ENCODE data around the gene SPOCK1.
"Not testable (repeated sequence)": the region's sequence is repeated elsewhere in the genome, so short reads cannot be mapped to it uniquely, and the experiment has no call there.

SPOCK1 gene

GRCh38 chr5:137393196-137393993, 105.7 kb downstream of the SPOCK1 start:
- no peak for DNase-seq

DNA sequence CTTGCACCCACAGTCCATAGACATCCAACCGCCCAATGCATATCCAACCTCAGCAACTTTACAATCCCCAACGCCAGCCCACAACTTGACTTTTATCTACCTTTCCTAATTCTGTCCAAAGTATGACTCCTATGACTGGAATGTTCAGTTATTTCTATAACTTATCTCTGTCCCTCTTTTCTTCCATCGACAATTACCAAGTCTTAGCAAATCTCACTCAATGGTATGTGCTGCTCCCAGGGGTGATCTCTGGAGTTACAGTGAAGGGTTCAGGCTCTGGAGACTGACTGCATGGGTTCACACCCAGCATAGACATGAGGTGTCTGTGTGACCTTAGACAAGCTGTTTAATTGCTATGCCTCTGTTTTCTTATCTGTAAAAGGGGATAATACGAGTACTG, 106.9 kb downstream of the SPOCK1 start:
- no peak for DNase-seq

- not testable (repeated sequence) for DNase-seq
Observed at GRCh38 chr5:137391044-137391443, 108.1 kb downstream of the SPOCK1 start.

DNA sequence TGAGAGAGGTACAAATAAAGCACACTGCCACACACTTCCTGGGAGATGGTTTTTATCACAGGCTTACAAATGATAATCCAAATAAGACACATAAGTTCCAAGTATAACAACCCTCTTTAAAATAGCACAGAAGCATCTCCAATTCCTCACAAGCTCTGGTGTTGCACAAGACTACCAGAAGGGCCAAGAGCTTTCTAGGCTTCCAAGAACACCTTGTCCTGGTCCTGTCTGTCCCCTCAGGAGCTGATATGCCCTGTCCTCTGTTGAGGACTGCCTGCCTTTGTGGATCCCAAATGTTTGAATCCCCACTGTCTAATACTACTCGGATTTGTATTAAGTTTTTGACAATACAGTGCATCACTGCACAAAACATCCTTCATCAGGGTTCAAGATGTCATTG, 110.1 kb downstream of the SPOCK1 start:
- DNase-seq = no peak

DNA sequence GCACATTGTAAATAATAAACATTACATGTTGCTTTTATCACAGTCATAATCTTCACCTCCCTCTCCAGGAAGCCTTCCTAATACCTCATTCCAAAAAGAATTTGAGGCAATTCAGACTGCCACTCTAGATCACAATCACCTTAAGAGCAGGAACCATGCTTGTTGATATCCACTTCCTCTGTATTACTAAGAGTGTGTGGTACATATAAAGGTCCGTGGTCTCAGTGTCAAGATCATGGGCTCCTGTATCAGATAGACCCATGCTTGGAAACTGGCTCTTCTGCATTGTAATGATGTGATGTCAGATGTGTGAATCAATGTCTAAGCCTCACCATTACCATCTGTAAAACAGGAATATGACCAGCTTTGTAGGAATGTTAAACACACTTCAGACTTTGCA, 114.1 kb downstream of the SPOCK1 start:
- DNase-seq = no peak

DNA sequence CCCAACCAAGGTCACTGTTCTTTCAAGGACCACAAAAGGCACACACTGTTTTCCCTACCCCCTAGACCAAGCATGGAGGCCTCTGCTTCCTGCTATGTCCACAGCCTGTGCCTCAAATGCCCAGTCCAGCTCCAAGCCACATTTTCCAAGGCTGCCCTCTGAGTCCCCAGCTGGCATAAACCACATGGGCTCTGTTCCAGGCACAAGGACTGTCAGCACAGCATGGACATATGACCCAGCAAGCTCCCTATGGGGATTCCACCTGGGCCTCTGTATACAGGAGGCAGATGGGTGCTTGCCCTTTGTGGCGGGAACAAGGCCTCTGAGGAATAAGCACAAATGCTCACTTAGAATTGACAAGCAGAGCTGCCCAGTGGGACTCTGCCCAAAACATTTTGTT, 115.2 kb downstream of the SPOCK1 start:
- no peak for DNase-seq

- no peak for DNase-seq
Observed at GRCh38 chr5:137381555-137381954, 117.6 kb downstream of the SPOCK1 start.

- no peak for DNase-seq
Observed at GRCh38 chr5:137379555-137380286, 119.4 kb downstream of the SPOCK1 start.

DNA sequence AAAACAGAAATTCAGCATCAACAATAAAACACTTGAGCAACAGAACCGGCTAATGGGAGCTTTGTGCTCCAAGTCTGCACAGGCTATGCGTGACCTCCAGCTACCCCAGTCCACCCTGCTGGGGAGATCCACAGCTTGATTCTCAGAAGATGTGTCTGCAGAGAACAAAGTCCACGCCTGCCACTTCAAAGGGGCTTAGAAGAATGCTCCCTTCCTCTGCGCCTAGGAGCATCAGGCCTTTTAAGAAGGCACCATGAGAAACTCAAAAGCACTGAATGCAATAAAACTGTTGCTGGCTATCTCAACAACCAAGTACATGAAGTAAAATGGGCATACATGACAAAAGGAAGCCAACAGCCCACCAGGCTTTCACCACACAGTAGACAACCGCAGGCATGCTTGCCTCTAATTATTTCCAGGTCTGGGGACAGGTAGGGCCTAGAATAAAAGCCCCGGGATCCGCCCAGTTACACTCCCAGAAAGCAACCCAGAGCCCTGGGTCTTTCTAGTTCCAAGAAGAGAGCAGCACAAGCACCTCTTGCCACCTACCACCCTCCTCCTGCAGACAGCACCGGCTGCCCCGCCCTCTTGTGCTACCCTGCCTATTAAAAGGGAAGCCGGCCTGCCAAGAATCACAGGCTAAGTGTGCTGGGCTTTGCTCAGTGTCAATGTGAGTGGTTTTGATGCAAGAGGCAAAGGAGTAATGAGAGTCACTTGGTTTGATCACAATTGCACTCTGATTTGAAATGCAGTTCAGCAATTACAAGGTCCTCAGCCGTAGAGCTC, 123.2 kb downstream of the SPOCK1 start:
- DNase-seq = no peak

- DNase-seq = no peak
Observed at GRCh38 chr5:137374110-137374714, 124.9 kb downstream of the SPOCK1 start.

GRCh38 chr5:137372773-137373160, 126.4 kb downstream of the SPOCK1 start:
- no peak for DNase-seq

DNA sequence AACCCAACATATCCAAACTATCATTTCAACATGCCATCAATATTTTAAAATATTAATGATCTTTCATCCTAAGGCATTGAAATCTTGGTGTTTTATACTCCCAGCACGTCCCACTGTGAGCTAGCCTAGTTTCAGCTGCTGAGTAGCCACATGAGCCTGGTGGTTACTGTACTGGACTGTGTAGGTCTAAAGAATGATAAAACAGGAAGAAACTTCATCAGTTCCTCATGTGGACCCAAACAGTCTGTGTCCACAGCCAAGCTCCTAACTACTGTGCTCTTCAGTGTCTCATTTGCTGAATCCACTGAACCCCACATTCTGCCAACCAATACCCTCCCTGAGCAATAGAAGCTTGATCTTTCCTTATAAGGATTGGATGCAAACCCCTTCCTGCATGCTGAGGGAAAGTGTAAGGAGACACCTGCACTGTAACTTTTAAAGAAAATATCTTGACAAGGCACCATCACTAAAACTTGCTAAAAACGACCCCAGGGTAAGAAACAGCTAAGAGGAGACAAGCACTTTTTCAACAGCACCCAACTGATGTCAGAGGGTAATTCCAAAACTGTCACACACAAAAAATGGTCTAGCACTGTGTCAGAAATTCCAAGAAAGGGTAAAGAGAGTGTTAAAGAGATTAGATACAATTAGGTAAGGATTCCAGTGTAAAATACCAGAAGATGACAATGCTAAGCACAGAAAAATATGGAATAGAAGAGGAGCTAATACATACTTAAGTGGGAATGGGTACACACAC, 126.9 kb downstream of the SPOCK1 start:
- DNase-seq = no peak

GRCh38 chr5:137370096-137371071, 128.7 kb downstream of the SPOCK1 start:
- no peak for DNase-seq

DNA sequence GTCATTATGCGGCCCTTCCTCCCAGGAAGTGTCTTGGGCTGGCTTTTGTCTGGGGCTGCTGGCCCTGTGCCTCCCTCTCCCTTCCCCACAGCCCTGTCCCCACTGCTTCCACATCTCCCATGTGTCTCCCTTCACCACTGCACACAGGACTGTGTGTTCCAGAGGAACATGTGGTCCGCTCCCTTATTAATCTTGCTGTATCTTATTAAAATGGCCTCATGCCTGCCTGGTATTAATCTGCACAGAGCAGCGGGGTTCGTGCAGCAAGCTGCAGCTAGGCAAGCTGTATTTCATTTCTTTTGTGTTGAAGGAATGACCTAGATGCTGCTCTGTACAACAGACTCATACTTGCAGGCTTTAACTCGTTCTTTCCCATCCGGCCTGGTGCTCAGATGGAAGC, 130.5 kb downstream of the SPOCK1 start:
- DNase-seq = no peak

DNA sequence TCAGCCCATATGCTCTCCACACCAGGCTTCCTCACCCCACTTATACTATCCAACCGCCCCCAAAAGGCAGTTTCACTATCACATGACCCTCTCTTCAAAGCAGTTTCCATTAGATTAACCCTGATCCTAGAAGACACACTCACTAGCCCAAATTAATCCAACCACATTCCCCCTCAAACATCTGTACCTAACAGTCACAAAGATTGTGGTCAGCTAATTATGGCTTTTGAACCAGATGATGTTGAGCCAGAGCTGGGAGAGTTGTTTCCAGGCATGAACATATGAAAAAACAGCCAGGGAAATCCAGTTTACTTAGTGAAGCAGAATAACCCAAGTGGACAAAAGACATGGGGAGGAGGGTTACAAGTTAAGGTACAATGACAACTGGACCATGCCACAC, 131.2 kb downstream of the SPOCK1 start:
- no peak for DNase-seq

DNA sequence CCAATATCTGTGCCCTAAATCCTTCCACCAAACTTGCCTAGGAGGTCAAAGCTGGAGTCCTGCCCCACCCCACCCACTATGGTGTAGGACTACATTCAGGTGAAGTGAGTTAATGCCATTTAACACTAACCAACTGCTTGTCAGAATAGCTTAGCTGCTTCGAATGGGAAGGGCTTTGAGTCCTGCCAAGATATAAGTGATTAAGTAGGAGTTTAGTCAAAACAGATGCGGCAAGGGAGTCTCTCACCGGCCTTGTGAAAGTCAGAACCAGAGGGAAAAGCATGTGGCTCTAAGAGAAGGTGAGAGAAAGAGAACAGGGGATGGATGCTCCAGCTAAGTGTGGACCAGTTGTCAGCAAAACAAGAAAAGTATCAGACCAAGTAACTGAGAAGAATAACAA, 132.6 kb downstream of the SPOCK1 start:
- no peak for DNase-seq

DNA sequence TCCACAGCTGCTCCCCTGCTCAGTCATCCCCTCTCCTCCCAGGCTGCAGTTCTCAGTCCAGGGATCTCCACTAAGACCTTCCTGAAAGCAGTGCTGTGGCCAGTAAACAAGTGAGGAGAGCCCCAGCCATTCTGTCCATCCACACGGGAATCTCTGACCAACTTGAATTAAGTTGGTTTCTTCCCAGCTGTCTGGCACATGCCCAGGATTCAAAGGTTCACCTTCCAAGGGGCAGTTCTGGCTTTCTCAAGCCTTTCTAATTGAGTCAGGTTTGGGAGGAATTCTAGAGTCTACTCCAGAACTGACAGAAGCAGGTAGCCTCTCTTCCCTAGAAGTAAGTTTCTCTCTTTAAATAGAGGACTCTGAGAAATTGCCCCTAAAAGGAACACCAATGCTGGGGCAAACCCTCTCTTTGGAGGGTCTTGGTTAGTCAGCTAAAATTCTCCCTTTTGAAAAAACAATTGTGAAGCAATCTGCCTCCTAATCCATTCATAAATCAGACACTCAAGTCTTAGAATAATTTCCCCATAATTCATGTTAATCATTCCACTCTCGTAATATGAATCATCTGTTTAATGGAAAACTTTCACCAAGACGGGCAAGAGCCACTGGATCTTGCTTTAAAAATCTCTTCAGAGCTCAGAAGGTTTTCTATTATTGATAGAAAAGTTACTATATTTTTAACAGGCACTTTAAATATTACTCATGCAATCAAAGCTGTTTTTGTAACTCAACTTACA, 133.8 kb downstream of the SPOCK1 start:
- no peak for DNase-seq

- DNase-seq = no peak
Observed at GRCh38 chr5:137361280-137361679, 137.8 kb downstream of the SPOCK1 start.

DNA sequence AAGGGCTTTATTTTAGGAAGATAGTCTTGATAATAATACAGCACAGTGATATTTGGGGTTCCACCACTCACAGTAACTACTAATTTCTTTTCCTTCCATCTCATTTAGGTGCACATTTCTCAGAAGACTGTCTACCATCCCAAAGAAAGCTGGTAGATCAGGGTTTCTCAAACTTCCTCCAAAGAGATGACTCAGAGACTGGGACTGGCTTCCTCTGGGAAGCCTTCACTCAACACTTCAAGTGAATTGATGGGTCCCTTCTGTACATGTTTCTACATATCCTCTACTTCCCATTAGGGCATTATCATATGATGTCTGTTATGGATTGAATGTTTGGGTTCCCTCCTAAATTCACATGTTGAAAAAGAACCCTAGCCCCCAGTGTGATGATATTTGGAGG, 138.5 kb downstream of the SPOCK1 start:
- no peak for DNase-seq

GRCh38 chr5:137359941-137360340, 139.2 kb downstream of the SPOCK1 start:
- DNase-seq = no peak
